Measurements from ENCODE around the gene CHAT. TPM values are rescaled to one million over a fixed set of nuclear protein-coding genes. Genes with fewer than 3 reads are reported as not detected.

The CHAT gene
- polyA plus RNA-seq, 2 of the 4 experiments (the other 2 are of a cell fraction) = not detected

DNA sequence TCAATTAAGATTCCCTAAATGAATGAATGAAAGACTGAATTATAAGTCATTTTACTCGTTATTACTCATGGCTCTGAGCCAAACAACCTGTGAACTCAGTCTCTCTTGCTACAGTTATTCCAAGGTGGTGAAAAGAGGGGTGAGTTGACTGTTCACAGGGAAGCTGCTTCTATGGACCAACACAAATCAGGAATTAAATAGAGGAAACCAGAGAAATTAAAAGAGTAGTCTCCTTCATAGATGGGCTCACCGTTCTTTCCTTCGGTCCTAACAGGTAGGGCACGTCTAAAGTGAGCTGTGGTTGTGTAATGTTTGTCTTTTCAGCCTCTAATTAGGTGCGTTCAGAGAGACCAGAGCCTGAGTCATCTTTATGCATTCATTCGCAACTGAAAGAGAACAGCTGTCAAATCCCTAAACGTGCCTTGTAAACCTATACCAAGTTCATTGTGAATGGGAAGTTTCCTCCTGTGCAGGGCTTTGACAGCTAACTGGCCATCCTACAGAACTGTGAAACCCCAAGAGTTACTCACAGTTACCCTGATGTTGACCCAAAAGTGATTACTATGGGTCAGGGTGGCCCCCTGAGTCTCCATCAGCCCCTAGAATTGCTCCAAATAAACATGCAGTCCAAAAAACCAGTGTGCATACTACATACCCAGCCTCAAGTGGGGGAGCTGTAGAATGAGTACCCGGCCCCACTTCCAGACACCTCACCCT, 47.5 kb downstream of the CHAT start:
- Histone ChIP-seq H3K27ac (no peak overlapping the region), H3K4me1 (no peaks in the 10 kb centered on the region), H3K4me3 (no peak overlapping the region), H3K4me2 (no peak overlapping the region), H3K9me3 (peaks cover 11% of the 10 kb centered on the region; the same call in 1 of the 3 replicates)
- TF ChIP-seq KDM1A (IDR thresholded peaks at IDR 0.05; ENCODE audit: low read depth) = no peak
- DNase-seq (ENCODE audit: low read depth in 1 of 2, low spot score in 1 of 2) = no peak
- ATAC-seq = no peak
- 16% methylated on average over 8 of the region's 8 CpGs for WGBS (ENCODE audit: missing lambda C conversion rate)
- CTCF ChIA-PET = interaction anchor here (1.0 kb wide), 1 partner anchor 9 kb away, joined by 5 read pairs; no protein-coding TSS in a partner anchor
- no peak for FAIRE-seq
- POLR2A ChIA-PET = no interaction called here

- Histone ChIP-seq H3K4me2 (no peak overlapping the region), H3K9me3 (peaks cover 11% of the 10 kb centered on the region; the same call in 1 of the 3 replicates), H3K27ac (no peak overlapping the region), H3K4me1 (no peaks in the 10 kb centered on the region), H3K4me3 (no peak overlapping the region)
- ATAC-seq (no peak; a peak in 1 of 6 replicates), FAIRE-seq (no peak), DNase-seq (ENCODE audit: low read depth in 1 of 2, low spot score in 1 of 2) (no peak)
- ChIA-PET CTCF (interaction anchor here (1.0 kb wide), 1 partner anchor 19 kb away, joined by 3 read pairs; no protein-coding TSS in a partner anchor), POLR2A (no interaction called here)
- 30% methylated on average over 13 of the region's 15 CpGs for WGBS (ENCODE audit: missing lambda C conversion rate)
- TF ChIP-seq POLR2AphosphoS2 (conservative IDR thresholded peaks at IDR 0.05; ENCODE audit: low read length) (no peak), CEBPB (IDR thresholded peaks at IDR 0.05) (no peak), RNF2 (IDR thresholded peaks at IDR 0.05; ENCODE audit: borderline replicate concordance, low read depth) (no peak), SREBF2 (IDR thresholded peaks at IDR 0.05) (no peak)
Measured at GRCh38 chr10:49662169-49662830, 48.5 kb downstream of the CHAT start.

DNA sequence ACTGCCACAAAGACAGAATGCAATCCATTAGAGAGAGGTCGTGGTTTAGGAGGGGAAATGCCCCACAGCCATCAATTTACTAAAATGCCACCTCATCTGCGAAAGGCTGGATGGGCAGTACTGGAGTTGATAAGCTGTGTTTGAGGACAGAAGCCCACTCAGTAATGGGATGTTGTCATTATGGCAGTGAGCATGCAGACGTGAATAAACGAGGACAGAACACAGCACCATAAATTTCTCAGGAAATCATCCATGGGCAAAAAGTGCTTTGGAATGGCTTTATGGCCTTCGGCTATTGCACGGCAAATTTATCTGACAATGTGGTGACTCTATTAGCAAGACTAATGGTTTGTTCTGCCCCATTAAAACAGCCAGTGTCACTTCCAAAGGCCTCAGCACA, 49.8 kb downstream of the CHAT start:
- ATAC-seq = no peak
- no peak for TF ChIP-seq CBX2 (IDR thresholded peaks at IDR 0.05; ENCODE audit: borderline replicate concordance, low read depth)
- TF ChIP-seq, protein P1, sequence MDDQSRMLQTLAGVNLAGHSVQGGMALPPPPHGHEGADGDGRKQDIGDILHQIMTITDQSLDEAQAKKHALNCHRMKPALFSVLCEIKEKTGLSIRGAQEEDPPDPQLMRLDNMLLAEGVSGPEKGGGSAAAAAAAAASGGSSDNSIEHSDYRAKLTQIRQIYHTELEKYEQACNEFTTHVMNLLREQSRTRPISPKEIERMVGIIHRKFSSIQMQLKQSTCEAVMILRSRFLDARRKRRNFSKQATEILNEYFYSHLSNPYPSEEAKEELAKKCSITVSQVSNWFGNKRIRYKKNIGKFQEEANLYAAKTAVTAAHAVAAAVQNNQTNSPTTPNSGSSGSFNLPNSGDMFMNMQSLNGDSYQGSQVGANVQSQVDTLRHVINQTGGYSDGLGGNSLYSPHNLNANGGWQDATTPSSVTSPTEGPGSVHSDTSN (IDR thresholded peaks at IDR 0.05) = no peak
- TF ChIP-seq, protein P2, sequence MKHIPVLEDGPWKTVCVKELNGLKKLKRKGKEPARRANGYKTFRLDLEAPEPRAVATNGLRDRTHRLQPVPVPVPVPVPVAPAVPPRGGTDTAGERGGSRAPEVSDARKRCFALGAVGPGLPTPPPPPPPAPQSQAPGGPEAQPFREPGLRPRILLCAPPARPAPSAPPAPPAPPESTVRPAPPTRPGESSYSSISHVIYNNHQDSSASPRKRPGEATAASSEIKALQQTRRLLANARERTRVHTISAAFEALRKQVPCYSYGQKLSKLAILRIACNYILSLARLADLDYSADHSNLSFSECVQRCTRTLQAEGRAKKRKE (CRISPR knock-in tag; IDR thresholded peaks at IDR 0.05; ENCODE audit: low read depth) = no peak
- no peak for TF ChIP-seq MAX (IDR thresholded peaks at IDR 0.05)
- TF ChIP-seq, protein P3, sequence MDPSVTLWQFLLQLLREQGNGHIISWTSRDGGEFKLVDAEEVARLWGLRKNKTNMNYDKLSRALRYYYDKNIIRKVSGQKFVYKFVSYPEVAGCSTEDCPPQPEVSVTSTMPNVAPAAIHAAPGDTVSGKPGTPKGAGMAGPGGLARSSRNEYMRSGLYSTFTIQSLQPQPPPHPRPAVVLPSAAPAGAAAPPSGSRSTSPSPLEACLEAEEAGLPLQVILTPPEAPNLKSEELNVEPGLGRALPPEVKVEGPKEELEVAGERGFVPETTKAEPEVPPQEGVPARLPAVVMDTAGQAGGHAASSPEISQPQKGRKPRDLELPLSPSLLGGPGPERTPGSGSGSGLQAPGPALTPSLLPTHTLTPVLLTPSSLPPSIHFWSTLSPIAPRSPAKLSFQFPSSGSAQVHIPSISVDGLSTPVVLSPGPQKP (IDR thresholded peaks at IDR 0.05; ENCODE audit: low read depth, low read length) = no peak
- TF ChIP-seq FOXS1 (CRISPR knock-in tag; IDR thresholded peaks at IDR 0.05) = no peak
- TF ChIP-seq TFCP2L1 (CRISPR knock-in tag; IDR thresholded peaks at IDR 0.05) = no peak
- no peak for TF ChIP-seq RCOR1 (IDR thresholded peaks at IDR 0.05; ENCODE audit: low read depth, low read length)
- H3K4me3 ChIP-seq = no peak overlapping the region
- ChIA-PET POLR2A (no interaction called here), CTCF (no interaction called here)
- no peak for DNase-seq (ENCODE audit: low read depth in 1 of 2, low spot score in 1 of 2)
- H3K9me3 ChIP-seq = peaks cover 8% of the 10 kb centered on the region; the same call in 1 of the 3 replicates
- H3K4me2 ChIP-seq = no peak overlapping the region
- no peaks in the 10 kb centered on the region for H3K4me1 ChIP-seq
- FAIRE-seq = no peak
- 42% methylated on average over 6 of the region's 6 CpGs for WGBS (ENCODE audit: missing lambda C conversion rate)
- no peak overlapping the region for H3K27ac ChIP-seq

All from A549 (cell line).